SKM-1 (cell line): ENCODE data around the gene CEP63.
A peak's percentile ranks its signal among the peaks of the same experiment; 100 is the strongest.

Source experiments
- DNase-seq: peaks from one replicate; lab custom pipeline; 2025; ENCODE audit not compliant: unreplicated experiment; lab: John Stamatoyannopoulos, UW

CEP63 gene

DNA sequence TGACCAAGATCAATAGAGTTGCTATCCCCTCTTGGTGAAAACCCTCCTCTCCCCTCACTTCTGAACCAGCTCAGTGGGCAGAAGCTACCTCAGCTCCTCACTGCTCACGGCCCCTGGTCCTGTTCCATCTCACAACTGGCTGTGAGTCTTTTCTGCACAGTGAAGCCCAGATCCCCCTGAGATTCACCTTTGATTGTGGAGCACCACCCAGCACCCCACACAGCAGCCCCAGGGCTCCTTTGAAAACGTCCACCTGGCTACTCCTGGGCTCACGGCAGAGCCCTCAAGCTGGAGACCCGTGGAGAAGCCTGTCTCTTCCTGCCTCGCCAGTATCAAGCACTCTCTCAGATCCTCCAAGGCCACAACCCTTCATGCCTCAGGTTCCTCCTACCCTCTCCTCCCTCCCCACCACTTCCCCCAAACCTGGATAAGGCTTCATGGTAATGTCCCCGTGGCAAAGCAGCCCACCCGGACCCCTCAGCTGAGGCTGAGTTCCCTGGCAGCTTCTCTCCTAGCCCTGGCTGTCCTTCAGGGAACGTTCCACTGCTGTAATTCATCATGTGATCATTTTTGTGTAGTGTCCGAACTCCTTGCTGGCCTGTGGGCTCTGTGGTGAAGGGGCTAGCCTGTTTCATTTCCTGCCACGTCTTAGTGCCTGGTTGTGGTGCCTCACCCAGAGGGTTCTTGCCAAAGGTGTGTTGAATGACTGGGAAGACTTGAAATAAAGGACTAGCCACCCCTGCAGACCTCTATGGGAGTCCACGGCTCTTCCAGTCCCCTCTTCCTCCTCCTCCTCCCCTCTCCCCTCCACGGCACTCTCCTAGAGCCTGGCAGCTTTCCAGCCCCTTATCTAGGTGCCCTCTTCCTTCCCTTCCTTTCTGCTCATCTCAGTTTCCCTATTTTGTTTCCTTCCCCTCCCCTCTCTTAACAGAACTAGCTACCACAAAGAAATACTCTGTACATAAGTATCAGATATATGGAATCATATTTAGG, 120.5 kb downstream of the CEP63 start:
- peak; percentile 97 for DNase-seq

DNA sequence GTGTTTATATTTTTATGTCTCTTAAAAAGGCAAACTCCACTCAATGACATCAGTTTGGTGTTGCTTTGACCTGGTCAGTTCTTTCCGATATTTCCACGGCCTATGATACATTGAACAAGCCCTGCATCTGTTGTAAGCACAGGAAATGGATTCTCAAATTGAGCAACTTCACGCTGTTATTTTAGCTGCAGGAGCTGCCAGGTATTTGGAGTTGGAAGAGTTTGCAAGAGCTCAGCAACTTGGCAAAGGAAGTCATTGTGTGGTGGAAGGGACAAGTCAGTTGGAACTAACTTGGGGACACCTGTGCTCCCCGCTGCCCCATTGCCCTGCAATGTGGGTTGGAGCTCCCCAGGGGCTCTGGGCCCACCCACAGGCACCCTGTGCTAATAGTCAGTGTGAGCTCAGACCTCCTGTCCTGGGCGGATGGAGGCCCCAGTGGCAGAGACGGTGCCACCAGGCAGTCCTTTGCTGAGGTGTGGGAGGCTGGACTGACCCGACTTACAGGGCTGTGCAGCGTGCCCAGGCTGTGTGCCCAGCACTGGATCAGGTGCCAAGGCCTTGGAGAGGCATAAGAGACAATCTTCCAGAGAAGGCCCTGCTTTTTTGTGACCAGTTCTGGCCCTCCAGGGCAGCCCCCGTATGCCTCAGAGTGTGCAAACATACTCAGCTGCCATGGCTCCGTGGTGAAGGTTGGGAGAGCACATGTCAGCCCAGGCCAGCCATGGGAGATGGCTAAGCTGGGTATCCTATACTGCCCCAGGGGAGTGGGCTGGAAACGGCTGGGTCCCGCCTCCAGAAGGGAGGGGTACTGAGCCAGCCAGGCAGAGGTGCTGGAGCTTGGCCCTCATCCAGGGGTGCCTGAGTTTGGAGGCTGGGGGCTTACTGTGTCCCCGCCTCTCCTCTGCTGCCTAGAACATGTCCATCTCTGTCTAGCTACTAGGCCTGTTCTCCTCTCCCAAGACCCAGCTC, 121.5 kb downstream of the CEP63 start:
- DNase-seq = peak; percentile 97

DNA sequence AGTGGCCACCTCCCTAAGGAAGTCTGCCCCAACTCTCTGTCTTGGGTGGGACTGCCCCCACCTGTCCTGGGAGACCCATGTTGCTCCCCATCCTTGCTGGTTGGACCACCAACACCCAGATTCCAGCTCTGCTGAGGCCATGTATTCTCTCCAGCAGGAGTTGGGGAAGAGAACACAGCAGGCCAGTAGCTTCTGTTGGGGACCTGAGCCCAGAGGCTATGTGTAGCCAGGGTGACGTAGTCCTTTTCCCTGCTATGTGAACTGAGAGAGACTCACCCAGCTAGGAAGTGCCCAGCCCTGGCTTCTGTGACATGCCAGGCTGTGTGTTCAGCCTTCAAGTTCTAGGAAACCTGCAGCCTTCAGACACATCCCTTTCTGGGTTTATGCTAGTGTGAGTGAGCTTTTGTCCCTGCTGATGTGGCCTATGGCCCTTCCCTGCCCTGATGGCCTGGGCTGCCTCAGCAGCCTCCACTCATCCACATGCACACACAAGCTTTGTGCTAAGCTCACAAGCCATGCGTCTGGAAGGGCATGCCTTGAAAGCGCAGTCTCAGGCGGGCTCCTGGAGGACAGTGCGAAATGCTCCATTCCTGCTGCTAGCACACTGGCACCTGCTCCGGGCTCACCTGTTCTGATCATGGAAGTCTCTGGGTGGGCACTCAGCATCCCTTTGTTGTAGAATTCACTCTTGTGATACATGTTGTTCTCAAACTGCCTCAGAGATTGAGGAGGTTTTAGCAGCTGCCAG, 122.3 kb downstream of the CEP63 start:
- DNase-seq = no peak

DNA sequence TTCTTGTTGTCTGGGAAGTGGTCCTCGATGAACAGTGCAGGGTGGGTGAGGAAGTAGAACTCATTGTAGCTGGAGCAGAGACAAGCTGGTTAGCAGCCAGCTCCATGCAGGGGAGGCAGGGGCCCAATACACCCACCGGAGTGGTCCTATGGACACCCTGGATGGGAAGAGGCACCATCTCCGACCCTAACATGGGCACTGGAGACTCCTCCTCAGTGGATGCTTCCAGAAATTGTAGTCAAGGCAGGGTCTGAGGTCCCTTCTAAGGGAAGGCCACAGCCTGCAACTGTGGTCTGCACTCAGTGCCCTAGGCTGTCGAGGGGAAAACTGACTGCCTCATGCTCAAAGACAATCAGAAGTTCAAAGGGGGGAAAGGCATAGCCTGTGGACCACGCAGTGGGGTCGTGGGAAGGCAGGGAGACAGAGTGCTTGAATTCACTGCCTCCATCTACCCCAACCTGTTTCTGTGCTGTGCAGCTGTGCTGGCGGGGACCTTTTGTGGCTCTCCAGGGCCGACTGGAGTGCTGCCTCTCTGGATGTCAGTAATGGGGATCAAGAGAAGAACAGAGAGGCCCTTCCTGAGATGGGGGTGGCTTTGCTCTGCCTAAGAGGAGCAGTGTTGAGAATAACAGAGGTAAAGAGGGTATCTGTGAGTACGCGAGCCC, 123.0 kb downstream of the CEP63 start:
- no peak for DNase-seq

- DNase-seq = no peak
Measured at GRCh38 chr3:134609821-134610431, 124.1 kb downstream of the CEP63 start.

DNA sequence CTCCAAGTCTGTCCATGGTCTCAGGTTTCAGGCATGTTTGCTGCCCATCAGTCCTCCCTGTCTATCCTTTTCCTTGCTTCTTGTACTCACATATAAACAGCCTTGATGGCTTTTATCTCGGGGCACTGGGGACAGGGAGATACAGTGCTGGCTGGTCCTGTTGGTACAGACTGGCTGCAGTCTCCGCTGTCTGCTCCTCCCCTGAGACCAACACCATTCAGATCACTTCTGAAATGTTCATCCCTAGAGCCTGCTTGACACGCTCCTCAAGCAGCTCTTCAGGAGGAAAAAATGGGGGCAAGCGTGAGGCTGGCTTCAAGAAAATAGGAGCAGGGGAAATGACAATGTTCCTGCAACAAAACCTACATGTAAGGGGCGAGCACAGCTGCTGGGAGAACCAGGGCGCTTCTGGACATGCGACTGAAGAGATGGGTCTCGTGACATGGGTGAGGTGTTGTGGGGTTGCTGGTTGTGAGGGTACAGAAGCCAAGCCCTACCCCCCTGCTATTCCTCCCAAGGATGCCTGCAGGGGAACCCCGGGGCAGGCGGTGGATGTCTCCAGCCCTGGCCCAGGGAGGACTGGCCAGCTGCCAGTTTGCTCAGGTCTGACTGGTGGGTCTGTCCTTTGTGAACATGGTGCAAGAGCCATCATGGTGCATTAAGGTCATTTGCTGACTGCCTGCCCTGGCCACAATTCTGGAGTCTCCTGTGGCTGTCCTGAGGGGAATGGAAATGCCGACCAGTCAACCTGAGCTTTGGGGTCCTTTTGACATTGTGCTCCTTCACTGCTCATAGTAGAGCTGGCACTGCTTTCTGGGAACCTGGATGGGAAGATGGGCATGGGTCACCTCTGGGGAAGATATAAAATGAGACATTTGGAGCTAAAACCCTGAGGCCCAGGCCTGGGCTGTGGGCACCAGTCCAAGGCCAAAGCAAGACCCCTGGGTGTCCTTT, 124.9 kb downstream of the CEP63 start:
- no peak for DNase-seq

- no peak for DNase-seq
Measured at GRCh38 chr3:134611516-134611915, 125.7 kb downstream of the CEP63 start.

DNA sequence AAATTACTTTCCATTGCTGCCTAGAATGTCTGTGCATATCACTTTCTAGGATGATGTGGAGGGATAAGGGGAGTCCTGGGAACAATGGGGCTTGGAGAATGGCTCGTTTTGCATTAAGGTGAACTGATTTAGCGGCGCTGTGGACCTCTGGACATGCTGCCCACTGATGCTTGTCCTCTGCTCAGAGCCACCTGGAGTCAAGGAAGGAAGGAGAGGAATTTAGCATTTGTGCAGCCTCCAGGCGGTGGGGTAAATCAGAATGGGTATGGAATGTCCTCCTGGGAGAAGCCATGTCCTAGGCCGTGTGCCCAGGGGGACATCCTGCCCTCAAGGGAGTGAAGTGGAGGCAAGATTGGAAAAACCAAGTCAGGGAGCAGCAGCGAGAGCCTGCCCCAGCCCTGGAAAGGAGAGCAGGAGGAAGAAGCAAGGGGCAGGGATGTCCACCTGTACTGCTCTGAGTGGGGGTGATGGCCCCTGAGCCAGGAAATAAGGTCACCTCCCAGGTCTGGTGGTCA, 127.2 kb downstream of the CEP63 start:
- DNase-seq = no peak

DNA sequence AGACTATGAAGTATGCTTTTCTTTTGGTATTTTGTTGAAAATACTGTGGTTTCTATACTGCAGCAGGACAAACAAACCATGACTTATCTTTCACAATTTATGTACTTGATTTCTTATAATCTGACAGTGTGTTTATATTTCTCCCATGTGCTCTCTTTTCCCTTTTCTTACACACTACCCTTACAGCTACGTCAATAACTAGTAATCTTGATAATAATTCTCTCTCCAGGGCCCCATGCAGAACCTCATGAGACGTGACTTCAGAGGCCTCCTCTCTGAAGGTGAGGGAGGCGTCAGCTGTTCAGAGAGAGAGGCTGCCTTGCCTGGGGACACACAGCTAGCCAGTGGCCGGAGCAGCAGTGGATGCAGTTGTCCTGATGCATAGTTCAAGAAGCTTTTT, 129.1 kb downstream of the CEP63 start:
- no peak for DNase-seq

GRCh38 chr3:134615743-134616142, 129.9 kb downstream of the CEP63 start:
- no peak for DNase-seq

- DNase-seq = no peak
Measured at GRCh38 chr3:134617608-134618477, 132.0 kb downstream of the CEP63 start.

DNA sequence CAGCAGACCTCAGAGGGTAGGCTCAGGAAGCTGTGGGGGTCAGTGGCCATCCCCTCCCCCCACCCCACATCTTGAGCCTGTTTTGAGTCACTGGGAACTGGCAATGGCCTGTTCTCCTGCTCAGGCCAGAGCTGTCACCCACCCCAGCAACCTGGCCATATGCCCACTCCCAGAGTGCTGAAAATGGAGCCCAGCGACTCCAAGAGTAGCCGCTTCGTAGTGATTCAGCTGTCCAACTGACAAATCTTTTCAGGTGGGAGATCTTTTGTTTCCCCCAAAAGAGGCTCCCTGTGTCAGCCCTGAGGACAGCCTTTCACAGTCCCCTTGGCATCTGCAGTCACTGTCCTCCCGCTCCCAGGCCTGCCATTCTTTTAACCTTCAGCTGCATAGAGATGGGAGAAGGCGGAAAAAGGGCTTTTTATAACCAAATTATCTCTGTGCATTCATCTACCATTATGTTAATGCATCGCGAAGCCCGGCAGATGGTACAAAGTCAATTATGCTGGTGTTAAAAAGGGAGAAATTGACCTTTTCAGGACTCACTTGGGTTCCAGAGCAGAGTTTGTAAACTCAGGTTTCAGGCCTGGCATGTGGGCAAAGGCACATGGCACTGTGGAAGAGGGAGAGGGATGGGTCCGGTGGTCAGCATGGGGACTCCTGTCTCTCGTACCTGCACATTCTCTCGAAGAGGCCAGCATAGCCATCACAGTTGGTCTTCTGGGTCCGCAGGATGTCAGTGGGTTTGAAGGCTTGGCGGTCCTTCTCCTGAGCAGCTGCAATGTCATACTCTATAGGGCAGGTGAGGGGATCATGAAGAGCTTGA, 132.8 kb downstream of the CEP63 start:
- no peak for DNase-seq

DNA sequence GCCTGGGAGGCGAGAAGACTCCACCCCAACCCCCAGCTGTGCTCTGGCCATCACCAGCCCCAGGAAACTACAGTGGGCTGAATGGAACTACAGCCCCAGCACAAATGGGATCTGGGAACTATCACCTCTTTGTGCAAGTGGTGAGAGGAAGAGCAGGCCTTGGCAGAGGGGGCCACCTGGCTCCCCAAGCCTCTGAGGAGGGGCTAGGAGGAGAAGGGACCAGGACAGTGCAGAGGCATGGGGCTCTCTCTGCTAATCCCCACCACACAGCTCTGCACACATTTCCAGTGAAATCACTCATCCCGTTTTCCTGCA, 133.4 kb downstream of the CEP63 start:
- no peak for DNase-seq

DNA sequence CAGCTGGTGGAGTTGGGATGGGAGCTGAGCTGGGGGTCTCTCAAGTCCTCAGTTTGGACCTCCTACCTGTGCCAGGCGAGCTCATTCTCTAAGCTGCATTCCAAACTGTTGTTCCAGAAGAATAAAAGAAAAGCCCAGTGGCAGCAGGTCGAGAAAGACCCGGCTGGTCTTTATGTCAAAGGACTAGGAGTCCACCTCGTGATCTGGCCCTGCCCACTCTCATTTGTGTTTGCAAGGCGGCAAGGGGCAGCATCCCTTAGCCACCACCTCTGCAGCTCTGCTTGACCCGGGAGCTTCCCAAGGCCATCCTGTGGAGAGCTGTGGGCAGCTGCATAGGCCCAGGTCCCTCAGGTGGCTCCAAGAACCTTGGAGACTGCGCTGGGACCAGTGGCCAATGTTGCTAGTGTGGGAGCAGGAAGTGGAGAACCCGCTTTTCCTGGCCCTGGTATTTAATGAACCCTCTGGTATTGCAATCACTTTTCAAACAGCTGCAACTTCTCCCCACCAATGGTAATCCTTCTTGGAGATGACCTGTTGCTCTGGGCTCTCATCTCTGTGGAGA, 134.1 kb downstream of the CEP63 start:
- no peak for DNase-seq

- no peak for DNase-seq
Measured at GRCh38 chr3:134620476-134621115, 134.7 kb downstream of the CEP63 start.

DNA sequence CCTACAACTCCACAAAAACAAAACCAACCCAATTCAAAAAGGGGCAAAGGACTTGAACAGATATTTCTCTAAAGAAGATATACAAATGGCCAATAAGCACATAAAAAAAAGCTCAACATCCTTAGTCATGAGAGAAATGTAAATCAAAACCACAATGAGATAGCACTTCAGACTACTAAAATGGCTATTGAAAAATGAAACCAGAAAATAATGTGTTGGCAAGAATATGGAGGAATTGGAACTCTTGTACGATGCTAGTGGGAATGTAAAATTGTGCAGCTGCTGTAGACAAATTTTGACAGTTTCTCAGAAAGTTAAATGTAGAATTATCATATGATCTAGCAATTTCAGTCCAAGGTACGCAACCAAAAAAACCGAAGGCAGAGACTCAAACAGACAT, 136.0 kb downstream of the CEP63 start:
- DNase-seq = no peak
